Endothelial cell of umbilical vein (primary cell): Measurements from ENCODE around the gene PCDHA10.

Experiments used
- EZH2 ChIP-seq: IDR thresholded peaks from 2 replicates; pipeline ENCODE4 v1.6.1; 2012; ENCODE audit warnings: borderline replicate concordance, low read depth, mild to moderate bottlenecking, moderate library complexity, low read length, inconsistent platforms; ENCODE audit not compliant: severe bottlenecking
- FOS ChIP-seq: IDR thresholded peaks from 2 replicates; pipeline ENCODE4 v1.6.1; 2011; ENCODE audit warnings: mild to moderate bottlenecking, low read length, moderate library complexity, borderline replicate concordance; ENCODE audit not compliant: insufficient read depth
- MYC ChIP-seq: IDR thresholded peaks from one replicate; pipeline ENCODE4 v1.6.1; 2011; ENCODE audit warnings: mild to moderate bottlenecking, low read depth, low read length
- POLR2A ChIP-seq: IDR thresholded peaks from 2 replicates; pipeline ENCODE4 v1.6.1; 2012; ENCODE audit warnings: low read depth, mild to moderate bottlenecking, control low read depth, low read length
- POLR2AphosphoS5 ChIP-seq: IDR thresholded peaks from 2 replicates; pipeline ENCODE4 v1.6.1; 2012; ENCODE audit warnings: low read depth, mild to moderate bottlenecking, control low read depth, low read length, moderate library complexity; ENCODE audit not compliant: insufficient read depth
- TF ChIP-seq, protein P1 (sequence below), 2 donors: IDR thresholded peaks; 1 replicate in 1 of 2; 2 replicates in 1 of 2; pipeline ENCODE4 v1.5.1; 2011; ENCODE audit warnings: low read length in 2 of 2, mild to moderate bottlenecking in 2 of 2, moderate library complexity in 2 of 2, control low read depth in 1 of 2, inconsistent platforms in 1 of 2, low read depth in 1 of 2; ENCODE audit not compliant: insufficient read depth in 1 of 2; ENCODE audit errors: extremely low read depth in 1 of 2

DNA sequence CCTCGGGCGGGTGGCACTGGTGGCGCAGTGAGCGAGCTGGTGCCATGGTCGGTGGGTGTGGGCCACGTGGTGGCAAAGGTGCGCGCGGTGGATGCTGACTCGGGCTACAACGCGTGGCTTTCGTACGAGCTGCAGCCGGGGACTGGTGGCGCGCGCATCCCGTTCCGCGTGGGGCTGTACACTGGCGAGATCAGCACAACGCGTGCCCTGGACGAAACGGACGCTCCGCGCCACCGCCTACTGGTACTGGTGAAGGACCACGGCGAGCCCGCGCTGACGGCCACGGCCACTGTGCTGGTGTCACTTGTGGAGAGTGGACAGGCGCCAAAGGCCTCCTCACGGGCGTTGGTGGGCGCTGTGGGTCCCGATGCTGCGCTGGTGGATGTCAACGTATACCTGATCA is 46.8 kb upstream of the PCDHA10 start:
- TF ChIP-seq EZH2 (no peak), POLR2AphosphoS5 (no peak), POLR2A (no peak), MYC (no peak), FOS (no peak)
- TF ChIP-seq, protein P1, sequence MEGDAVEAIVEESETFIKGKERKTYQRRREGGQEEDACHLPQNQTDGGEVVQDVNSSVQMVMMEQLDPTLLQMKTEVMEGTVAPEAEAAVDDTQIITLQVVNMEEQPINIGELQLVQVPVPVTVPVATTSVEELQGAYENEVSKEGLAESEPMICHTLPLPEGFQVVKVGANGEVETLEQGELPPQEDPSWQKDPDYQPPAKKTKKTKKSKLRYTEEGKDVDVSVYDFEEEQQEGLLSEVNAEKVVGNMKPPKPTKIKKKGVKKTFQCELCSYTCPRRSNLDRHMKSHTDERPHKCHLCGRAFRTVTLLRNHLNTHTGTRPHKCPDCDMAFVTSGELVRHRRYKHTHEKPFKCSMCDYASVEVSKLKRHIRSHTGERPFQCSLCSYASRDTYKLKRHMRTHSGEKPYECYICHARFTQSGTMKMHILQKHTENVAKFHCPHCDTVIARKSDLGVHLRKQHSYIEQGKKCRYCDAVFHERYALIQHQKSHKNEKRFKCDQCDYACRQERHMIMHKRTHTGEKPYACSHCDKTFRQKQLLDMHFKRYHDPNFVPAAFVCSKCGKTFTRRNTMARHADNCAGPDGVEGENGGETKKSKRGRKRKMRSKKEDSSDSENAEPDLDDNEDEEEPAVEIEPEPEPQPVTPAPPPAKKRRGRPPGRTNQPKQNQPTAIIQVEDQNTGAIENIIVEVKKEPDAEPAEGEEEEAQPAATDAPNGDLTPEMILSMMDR (IDR thresholded peaks at IDR 0.05; ENCODE audit: extremely low read depth in 1 of 2, insufficient read depth in 1 of 2, low read depth in 1 of 2, low read length in 2 of 2) = no peak
